ENCODE measurements around the gene CNTN5. TPM values are rescaled to one million over a fixed set of nuclear protein-coding genes. Genes with fewer than 3 reads are reported as not detected.

Gene CNTN5
- total RNA-seq, 4 donors from 2014 or later = 0.16 TPM; not detected in 3

GRCh38 chr11:99241066-99241465 lies 220.3 kb downstream of the CNTN5 start:
- H3K9me3 ChIP-seq = no peaks in the 10 kb centered on the region
- no peak for TF ChIP-seq POLR2A (IDR thresholded peaks at IDR 0.05)
- TF ChIP-seq CTCF (IDR thresholded peaks at IDR 0.05 in 4 of 5, conservative IDR thresholded peaks at IDR 0.05 in 1 of 5) = no peak
- H3K36me3 ChIP-seq = no peaks in the 10 kb centered on the region
- DNase-seq (no peak), ATAC-seq (no peak)
- intact Hi-C loops (cut with DNase I; ENCODE audit: low total_unique reads) (no loop called here), in situ Hi-C loops (cut with MboI; ENCODE audit: low sequenced_read_pairs in 4 of 4) (no loop called here)
- H3K27me3 ChIP-seq = no peaks in the 10 kb centered on the region
- no peaks in the 10 kb centered on the region for H3K4me1 ChIP-seq
- no peak overlapping the region for H3K4me3 ChIP-seq
- H3K27ac ChIP-seq = no peak overlapping the region

GRCh38 chr11:99244613-99245012 lies 223.9 kb downstream of the CNTN5 start:
- in situ Hi-C loops (cut with MboI; ENCODE audit: low sequenced_read_pairs in 4 of 4) = no loop called here
- ATAC-seq = no peak
- H3K4me3 ChIP-seq = no peak overlapping the region

DNA sequence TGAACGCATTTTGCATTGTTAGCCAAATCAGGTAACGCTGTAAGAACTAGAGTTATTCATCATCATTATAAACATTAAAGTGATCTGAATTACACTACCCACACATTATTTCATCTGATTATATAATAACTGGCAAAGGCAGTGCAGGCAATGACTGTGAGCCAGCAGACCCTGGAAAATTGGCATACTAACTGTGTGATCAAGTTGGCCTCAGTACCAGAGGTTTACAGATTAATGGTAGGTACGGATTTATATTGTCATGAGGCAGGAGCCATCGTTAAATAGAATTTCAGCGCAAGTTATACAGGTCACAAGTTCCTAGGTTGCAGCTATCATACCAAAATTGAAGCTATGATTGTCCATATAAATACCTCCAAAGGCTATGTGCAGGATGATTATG lies 225.4 kb downstream of the CNTN5 start:
- H3K27ac ChIP-seq = no peak overlapping the region
- no peaks in the 10 kb centered on the region for H3K36me3 ChIP-seq
- H3K4me3 ChIP-seq = no peak overlapping the region
- ATAC-seq = no peak
- no peak for DNase-seq
- H3K4me1 ChIP-seq = no peaks in the 10 kb centered on the region
- H3K27me3 ChIP-seq = no peaks in the 10 kb centered on the region
- no peaks in the 10 kb centered on the region for H3K9me3 ChIP-seq
- TF ChIP-seq POLR2A (IDR thresholded peaks at IDR 0.05) (no peak), CTCF (IDR thresholded peaks at IDR 0.05 in 4 of 5, conservative IDR thresholded peaks at IDR 0.05 in 1 of 5) (no peak)
- intact Hi-C loops (cut with DNase I; ENCODE audit: low total_unique reads) = no loop called here
- in situ Hi-C loops (cut with MboI; ENCODE audit: low sequenced_read_pairs in 4 of 4) = no loop called here

More at GRCh38 chr11:99244613-99245012, 223.9 kb downstream of the CNTN5 start:
- intact Hi-C loops (cut with DNase I; ENCODE audit: low total_unique reads) = no loop called here
- Histone ChIP-seq H3K9me3 (no peaks in the 10 kb centered on the region), H3K27me3 (no peaks in the 10 kb centered on the region), H3K4me1 (no peaks in the 10 kb centered on the region), H3K36me3 (no peaks in the 10 kb centered on the region), H3K27ac (no peak overlapping the region)
- TF ChIP-seq POLR2A (IDR thresholded peaks at IDR 0.05) = no peak
- no peak for TF ChIP-seq CTCF (IDR thresholded peaks at IDR 0.05 in 4 of 5, conservative IDR thresholded peaks at IDR 0.05 in 1 of 5)
- no peak for DNase-seq

GRCh38 chr11:99256614-99257013 lies 235.9 kb downstream of the CNTN5 start:
- intact Hi-C loops (cut with DNase I; ENCODE audit: low total_unique reads) (no loop called here), in situ Hi-C loops (cut with MboI; ENCODE audit: low sequenced_read_pairs in 4 of 4) (no loop called here)
- ATAC-seq (no peak), DNase-seq (no peak)
- H3K36me3 ChIP-seq = no peaks in the 10 kb centered on the region
- H3K4me3 ChIP-seq = no peak overlapping the region
- H3K9me3 ChIP-seq = no peaks in the 10 kb centered on the region
- H3K27ac ChIP-seq = no peak overlapping the region
- no peaks in the 10 kb centered on the region for H3K27me3 ChIP-seq
- TF ChIP-seq CTCF (IDR thresholded peaks at IDR 0.05 in 4 of 5, conservative IDR thresholded peaks at IDR 0.05 in 1 of 5) = no peak
- TF ChIP-seq POLR2A (IDR thresholded peaks at IDR 0.05) = no peak
- H3K4me1 ChIP-seq = no peaks in the 10 kb centered on the region

- no peak for DNase-seq
- intact Hi-C loops (cut with DNase I; ENCODE audit: low total_unique reads) = no loop called here
- H3K27me3 ChIP-seq = no peaks in the 10 kb centered on the region
- H3K27ac ChIP-seq = no peak overlapping the region
- in situ Hi-C loops (cut with MboI; ENCODE audit: low sequenced_read_pairs in 4 of 4) = no loop called here
- H3K36me3 ChIP-seq = no peaks in the 10 kb centered on the region
- H3K4me3 ChIP-seq = no peak overlapping the region
- no peak for ATAC-seq
- TF ChIP-seq POLR2A (IDR thresholded peaks at IDR 0.05) = no peak
- TF ChIP-seq CTCF (IDR thresholded peaks at IDR 0.05 in 4 of 5, conservative IDR thresholded peaks at IDR 0.05 in 1 of 5) = no peak
- H3K9me3 ChIP-seq = no peaks in the 10 kb centered on the region
- H3K4me1 ChIP-seq = no peaks in the 10 kb centered on the region
Observed at GRCh38 chr11:99257131-99257530, 236.4 kb downstream of the CNTN5 start.

Data from gastrocnemius medialis (tissue), 4 donors.